NT2/D1 (cell line): ENCODE results near the gene BACE1.
"Not testable (repeated sequence)": the region's sequence is repeated elsewhere in the genome, so short reads cannot be mapped to it uniquely, and the experiment has no call there.

Source experiments
- DNase-seq: peaks from one replicate; pipeline ENCODE4 v3.0.0-alpha.2; 2011; ENCODE audit warnings: low read depth, low spot score
- H3K27me3 ChIP-seq: 2 replicates; pipeline ENCODE4 v1.6.0; 2011; ENCODE audit warnings: mild to moderate bottlenecking; ENCODE audit not compliant: insufficient read length, insufficient read depth
- H3K36me3 ChIP-seq: 2 replicates; pipeline ENCODE4 v1.6.1; 2011; ENCODE audit warnings: mild to moderate bottlenecking, low read length, mixed read lengths; ENCODE audit not compliant: insufficient read depth, insufficient read length
- H3K4me1 ChIP-seq: 2 replicates; pipeline ENCODE4 v1.5.1; 2011; ENCODE audit not compliant: insufficient read depth, insufficient read length
- H3K4me3 ChIP-seq: 2 replicates; pipeline ENCODE4 v1.5.1; 2011; ENCODE audit warnings: low read depth; ENCODE audit not compliant: insufficient read length
- H3K9ac ChIP-seq: 2 replicates; pipeline ENCODE4 v1.6.0; 2011; ENCODE audit warnings: low read depth; ENCODE audit not compliant: insufficient read length
- H3K9me3 ChIP-seq: 2 replicates; pipeline ENCODE4 v1.5.1; 2011; ENCODE audit warnings: mild to moderate bottlenecking, low read length; ENCODE audit not compliant: insufficient read depth
- SUZ12 ChIP-seq: IDR thresholded peaks from 2 replicates; pipeline ENCODE4 v1.6.1; 2011; ENCODE audit not compliant: insufficient read length, insufficient read depth; ENCODE audit errors: extremely low read depth
- YY1 ChIP-seq: IDR thresholded peaks from 2 replicates; pipeline ENCODE4 v1.6.1; 2011; ENCODE audit not compliant: insufficient read length, insufficient read depth
- ZNF274 ChIP-seq: IDR thresholded peaks from 2 replicates; pipeline ENCODE4 v1.6.1; 2011; ENCODE audit warnings: mild to moderate bottlenecking, low read depth, low read length

The BACE1 gene

GRCh38 chr11:117269856-117270255, 46.2 kb downstream of the BACE1 start:
- Histone ChIP-seq H3K4me3 (no peak overlapping the region), H3K9ac (no peak overlapping the region), H3K27me3 (no peaks in the 10 kb centered on the region), H3K9me3 (peaks cover 21% of the 10 kb centered on the region), H3K4me1 (peaks cover 4% of the 10 kb centered on the region), H3K36me3 (no peaks in the 10 kb centered on the region)
- TF ChIP-seq ZNF274 (no peak), SUZ12 (no peak), YY1 (no peak)
- no peak for DNase-seq

GRCh38 chr11:117265745-117266144, 50.3 kb downstream of the BACE1 start:
- H3K4me3 ChIP-seq, result no peak overlapping the region
- H3K27me3 ChIP-seq, result no peaks in the 10 kb centered on the region
- H3K9me3 ChIP-seq, result no peaks in the 10 kb centered on the region
- H3K36me3 ChIP-seq, result peaks cover 3% of the 10 kb centered on the region
- no peak for DNase-seq
- H3K9ac ChIP-seq, result no peak overlapping the region
- H3K4me1 ChIP-seq, result no peaks in the 10 kb centered on the region
- no peak for TF ChIP-seq YY1
- TF ChIP-seq SUZ12, result no peak
- TF ChIP-seq ZNF274, result no peak

- not testable (repeated sequence) for H3K9ac ChIP-seq, H3K9me3 ChIP-seq, DNase-seq, H3K27me3 ChIP-seq, H3K4me1 ChIP-seq, H3K4me3 ChIP-seq, H3K36me3 ChIP-seq
These were observed 51.3 kb downstream of the BACE1 start for GRCh38 chr11:117264624-117265323.

GRCh38 chr11:117259417-117259816, 56.6 kb downstream of the BACE1 start:
- H3K9ac ChIP-seq, result no peak overlapping the region
- no peak for TF ChIP-seq SUZ12
- no peak for TF ChIP-seq YY1
- no peak for TF ChIP-seq ZNF274
- no peak overlapping the region for H3K4me3 ChIP-seq
- no peak for DNase-seq
- no peaks in the 10 kb centered on the region for H3K4me1 ChIP-seq
- no peaks in the 10 kb centered on the region for H3K27me3 ChIP-seq
- H3K36me3 ChIP-seq, result peaks cover 3% of the 10 kb centered on the region
- H3K9me3 ChIP-seq, result no peaks in the 10 kb centered on the region

GRCh38 chr11:117258576-117258975, 57.5 kb downstream of the BACE1 start:
- TF ChIP-seq YY1, result no peak
- no peak for TF ChIP-seq ZNF274
- no peak for TF ChIP-seq SUZ12
- no peak overlapping the region for H3K4me3 ChIP-seq
- no peaks in the 10 kb centered on the region for H3K9me3 ChIP-seq
- no peaks in the 10 kb centered on the region for H3K4me1 ChIP-seq
- no peak overlapping the region for H3K9ac ChIP-seq
- no peaks in the 10 kb centered on the region for H3K27me3 ChIP-seq
- peaks cover 4% of the 10 kb centered on the region for H3K36me3 ChIP-seq
- no peak for DNase-seq

GRCh38 chr11:117256573-117256972, 59.5 kb downstream of the BACE1 start:
- no peaks in the 10 kb centered on the region for H3K4me1 ChIP-seq
- H3K9ac ChIP-seq, result no peak overlapping the region
- TF ChIP-seq ZNF274 (no peak), SUZ12 (no peak), YY1 (no peak)
- H3K9me3 ChIP-seq, result no peaks in the 10 kb centered on the region
- no peaks in the 10 kb centered on the region for H3K27me3 ChIP-seq
- no peak overlapping the region for H3K4me3 ChIP-seq
- no peak for DNase-seq
- peaks cover 11% of the 10 kb centered on the region for H3K36me3 ChIP-seq

- TF ChIP-seq ZNF274 (no peak), YY1 (no peak), SUZ12 (no peak)
- Histone ChIP-seq H3K36me3 (peaks cover 11% of the 10 kb centered on the region), H3K9me3 (no peaks in the 10 kb centered on the region), H3K4me1 (no peaks in the 10 kb centered on the region), H3K9ac (no peak overlapping the region), H3K27me3 (no peaks in the 10 kb centered on the region), H3K4me3 (no peak overlapping the region)
- DNase-seq, result no peak
These were observed 60.1 kb downstream of the BACE1 start for GRCh38 chr11:117255966-117256365.

GRCh38 chr11:117251506-117251905, 64.5 kb downstream of the BACE1 start:
- H3K4me1 ChIP-seq, result no peaks in the 10 kb centered on the region
- no peak overlapping the region for H3K4me3 ChIP-seq
- H3K27me3 ChIP-seq, result no peaks in the 10 kb centered on the region
- peaks cover 18% of the 10 kb centered on the region for H3K36me3 ChIP-seq
- TF ChIP-seq YY1 (no peak), SUZ12 (no peak), ZNF274 (no peak)
- no peaks in the 10 kb centered on the region for H3K9me3 ChIP-seq
- no peak overlapping the region for H3K9ac ChIP-seq
- no peak for DNase-seq
